DND-41 (cell line): ENCODE measurements around the gene TFF3.

Source experiments
- EZH2 ChIP-seq: IDR thresholded peaks from 3 replicates; pipeline ENCODE4 v1.6.1; 2012; ENCODE audit warnings: borderline replicate concordance, low read depth, mild to moderate bottlenecking, moderate library complexity, low read length, inconsistent platforms; ENCODE audit not compliant: severe bottlenecking
- TF ChIP-seq, protein P1 (sequence below): IDR thresholded peaks from 2 replicates; pipeline ENCODE4 v1.5.1; 2012; ENCODE audit warnings: borderline replicate concordance, low read length, moderate library complexity, mild to moderate bottlenecking; ENCODE audit not compliant: poor library complexity, severe bottlenecking; ENCODE audit errors: extremely low read depth

DNA sequence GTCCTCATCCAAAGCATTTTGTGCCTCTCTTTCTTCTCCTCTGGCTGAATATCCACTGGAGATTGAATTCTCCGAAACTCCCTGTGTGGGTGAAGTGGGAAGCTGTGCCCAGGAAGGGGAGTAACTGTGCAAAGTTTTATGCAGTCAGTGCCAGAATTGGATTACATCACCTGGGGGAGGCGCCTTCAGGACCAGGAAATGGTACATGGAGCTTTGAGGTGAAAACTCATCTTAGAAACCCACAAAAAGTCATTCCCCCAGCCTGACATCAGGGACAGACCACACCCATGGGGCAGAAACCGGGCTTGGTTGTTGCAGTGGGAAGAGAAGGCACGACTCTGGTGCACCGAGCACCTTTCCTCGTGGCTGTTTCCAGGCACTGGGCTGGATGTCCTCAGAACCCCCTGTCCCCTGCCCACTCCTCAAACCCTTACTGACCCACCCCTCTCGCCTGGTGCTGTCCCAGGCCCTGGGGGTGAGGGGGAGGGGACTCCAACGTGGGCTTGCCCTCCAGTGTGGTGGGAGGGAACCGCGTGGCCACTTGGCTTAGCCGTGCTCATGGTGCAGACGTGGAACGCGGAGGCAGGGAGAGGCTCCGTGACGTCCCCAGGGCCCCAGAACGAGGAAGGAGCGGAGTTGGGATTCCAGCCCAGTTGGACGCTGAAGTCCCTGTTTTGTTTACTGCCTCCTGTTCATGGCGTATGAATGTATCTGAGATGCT is 15.7 kb downstream of the TFF3 start:
- TF ChIP-seq, protein P1, sequence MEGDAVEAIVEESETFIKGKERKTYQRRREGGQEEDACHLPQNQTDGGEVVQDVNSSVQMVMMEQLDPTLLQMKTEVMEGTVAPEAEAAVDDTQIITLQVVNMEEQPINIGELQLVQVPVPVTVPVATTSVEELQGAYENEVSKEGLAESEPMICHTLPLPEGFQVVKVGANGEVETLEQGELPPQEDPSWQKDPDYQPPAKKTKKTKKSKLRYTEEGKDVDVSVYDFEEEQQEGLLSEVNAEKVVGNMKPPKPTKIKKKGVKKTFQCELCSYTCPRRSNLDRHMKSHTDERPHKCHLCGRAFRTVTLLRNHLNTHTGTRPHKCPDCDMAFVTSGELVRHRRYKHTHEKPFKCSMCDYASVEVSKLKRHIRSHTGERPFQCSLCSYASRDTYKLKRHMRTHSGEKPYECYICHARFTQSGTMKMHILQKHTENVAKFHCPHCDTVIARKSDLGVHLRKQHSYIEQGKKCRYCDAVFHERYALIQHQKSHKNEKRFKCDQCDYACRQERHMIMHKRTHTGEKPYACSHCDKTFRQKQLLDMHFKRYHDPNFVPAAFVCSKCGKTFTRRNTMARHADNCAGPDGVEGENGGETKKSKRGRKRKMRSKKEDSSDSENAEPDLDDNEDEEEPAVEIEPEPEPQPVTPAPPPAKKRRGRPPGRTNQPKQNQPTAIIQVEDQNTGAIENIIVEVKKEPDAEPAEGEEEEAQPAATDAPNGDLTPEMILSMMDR, result no peak
- no peak for TF ChIP-seq EZH2
